SJCRH30 (cell line): Measurements from ENCODE around the gene ARL14EPL. TPM values are rescaled to one million over a fixed set of nuclear protein-coding genes. Genes with fewer than 3 reads are reported as not detected.

Experiments
- DNase-seq, 2 experiments: peaks; one replicate each; pipeline ENCODE4 v3.0.0-alpha.2; 2015 to 2020
- H3K27ac ChIP-seq: fragments of 250-450 bp; sonication (Bioruptor Pico); 2 replicates; pipeline ENCODE4 v1.5.1; 2020; ENCODE audit warnings: mild to moderate bottlenecking, moderate library complexity
- H3K27me3 ChIP-seq: fragments of 250-450 bp; sonication (Bioruptor Pico); 2 replicates; pipeline ENCODE4 v1.5.1; 2020; ENCODE audit warnings: mild to moderate bottlenecking, moderate library complexity
- H3K36me3 ChIP-seq: fragments of 250-450 bp; sonication (Bioruptor Pico); 2 replicates; pipeline ENCODE4 v1.5.1; 2020; ENCODE audit warnings: mild to moderate bottlenecking, moderate library complexity
- H3K4me1 ChIP-seq: fragments of 250-450 bp; sonication (Bioruptor Pico); 2 replicates; pipeline ENCODE4 v1.5.1; 2020; ENCODE audit warnings: mild to moderate bottlenecking, moderate library complexity
- H3K4me3 ChIP-seq: fragments of 250-450 bp; sonication (Bioruptor Pico); 2 replicates; pipeline ENCODE4 v1.5.1; 2020; ENCODE audit warnings: mild to moderate bottlenecking, moderate library complexity
- H3K9me3 ChIP-seq: fragments of 250-450 bp; sonication (Bioruptor Pico); replicated peaks from 2 replicates; pipeline ENCODE4 v1.5.1; 2020; ENCODE audit warnings: mild to moderate bottlenecking, moderate library complexity
- total RNA-seq: library from RNA; depleted of rRNA; stranded (reverse); fragments of >200 nt; shearing (Covaris generic); gene quantifications from 2 replicates; pipeline ENCODE4 v1.2.3, GENCODE V29; 2014

The ARL14EPL gene
- total RNA-seq, 1 experiment from 2014 or later, result 0.06 TPM

DNA sequence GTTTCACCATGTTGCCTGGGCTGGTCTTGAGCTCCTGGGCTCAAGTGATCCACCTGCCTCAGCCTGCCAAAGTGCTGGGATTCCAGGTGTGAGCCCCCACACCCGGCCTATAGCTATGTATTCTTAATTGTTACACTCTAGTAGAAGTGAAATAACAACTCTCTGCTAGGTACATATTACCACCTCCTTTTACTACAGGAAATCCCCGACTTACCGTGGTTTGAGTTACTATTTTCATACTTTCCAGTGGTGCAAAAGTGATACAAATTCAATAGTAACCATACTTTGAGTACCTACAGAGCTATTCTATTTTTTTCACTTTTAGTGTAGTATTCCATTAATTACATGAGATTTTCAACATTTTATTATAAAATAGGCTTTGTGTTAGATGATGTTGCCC is 719 bp downstream of the ARL14EPL start:
- DNase-seq, result no peak
- Histone ChIP-seq H3K27ac (no peak overlapping the region), H3K4me3 (no peak overlapping the region), H3K4me1 (peaks cover 12% of the 10 kb centered on the region), H3K27me3 (no peaks in the 10 kb centered on the region; the same call in 1 of the 2 replicates), H3K36me3 (no peaks in the 10 kb centered on the region), H3K9me3 (0 out of 2 replicates have a peak, but pooled peaks cover 2% of the 10 kb centered on the region)

GRCh38 chr5:116035123-116035522 is 2.9 kb downstream of the ARL14EPL start:
- no peak for DNase-seq
- Histone ChIP-seq H3K27me3 (no peaks in the 10 kb centered on the region; the same call in 1 of the 2 replicates), H3K27ac (no peak overlapping the region), H3K9me3 (no peaks in the 10 kb centered on the region), H3K4me3 (no peak overlapping the region), H3K4me1 (peaks cover 12% of the 10 kb centered on the region), H3K36me3 (no peaks in the 10 kb centered on the region)

GRCh38 chr5:116037236-116037822 is 5.1 kb downstream of the ARL14EPL start:
- H3K4me3 ChIP-seq, result no peak overlapping the region
- no peak for DNase-seq
- H3K9me3 ChIP-seq, result no peaks in the 10 kb centered on the region
- no peaks in the 10 kb centered on the region for H3K4me1 ChIP-seq
- H3K27me3 ChIP-seq, result no peaks in the 10 kb centered on the region; the same call in 1 of the 2 replicates
- no peak overlapping the region for H3K27ac ChIP-seq
- no peaks in the 10 kb centered on the region for H3K36me3 ChIP-seq

GRCh38 chr5:116038817-116039216 is 6.5 kb downstream of the ARL14EPL start:
- Histone ChIP-seq H3K27me3 (no peaks in the 10 kb centered on the region; the same call in 1 of the 2 replicates), H3K36me3 (no peaks in the 10 kb centered on the region), H3K9me3 (no peaks in the 10 kb centered on the region), H3K4me3 (no peak overlapping the region), H3K27ac (no peak overlapping the region), H3K4me1 (no peaks in the 10 kb centered on the region)
- no peak for DNase-seq

DNA sequence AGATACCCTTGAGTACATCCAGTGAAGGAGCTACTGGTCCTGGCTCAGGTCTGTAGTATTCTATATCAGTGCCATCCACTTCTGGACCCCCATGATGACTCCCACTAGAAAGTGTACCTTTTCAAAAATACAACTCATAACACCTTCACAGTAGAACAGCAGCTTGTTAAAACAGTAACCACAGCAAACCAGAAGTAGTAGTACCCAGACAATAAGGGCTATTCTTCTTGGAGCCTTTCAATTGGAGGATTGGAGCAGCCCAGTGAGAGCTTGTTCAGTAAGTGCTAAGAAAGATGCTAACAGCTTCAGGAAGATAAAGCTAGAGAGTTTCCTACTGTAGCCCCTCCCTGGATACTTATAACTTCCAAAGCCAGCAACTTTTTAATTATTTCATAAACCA is 10.1 kb downstream of the ARL14EPL start:
- Histone ChIP-seq H3K36me3 (no peaks in the 10 kb centered on the region), H3K4me3 (no peak overlapping the region), H3K9me3 (no peaks in the 10 kb centered on the region), H3K27me3 (no peaks in the 10 kb centered on the region), H3K27ac (no peak overlapping the region), H3K4me1 (peaks cover 17% of the 10 kb centered on the region)
- no peak for DNase-seq

- Histone ChIP-seq H3K4me1 (peaks cover 17% of the 10 kb centered on the region), H3K27ac (no peak overlapping the region), H3K36me3 (no peaks in the 10 kb centered on the region), H3K9me3 (no peaks in the 10 kb centered on the region), H3K27me3 (no peaks in the 10 kb centered on the region), H3K4me3 (no peak overlapping the region)
- DNase-seq, result no peak
Observed at GRCh38 chr5:116044073-116044472, 11.8 kb downstream of the ARL14EPL start.

DNA sequence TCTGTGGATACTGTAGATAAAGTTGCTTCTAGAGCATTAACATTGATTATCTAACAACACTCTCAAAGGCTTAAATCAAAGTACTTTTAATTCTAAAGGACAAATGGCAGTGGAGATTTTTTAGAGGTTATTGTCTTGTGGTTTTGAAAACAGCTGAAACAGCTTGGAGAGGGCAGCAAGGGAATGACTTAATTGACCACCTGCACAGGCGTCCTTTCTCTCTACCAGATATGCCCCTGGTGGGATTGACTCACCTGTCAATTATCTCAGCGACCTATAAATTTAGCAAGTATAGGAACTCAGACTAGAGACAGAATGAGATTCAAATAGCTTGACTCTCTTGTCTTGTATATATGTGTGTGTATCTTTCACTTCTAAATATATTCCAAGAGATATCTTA is 13.5 kb downstream of the ARL14EPL start:
- DNase-seq, result peak; percentile 36 to 64
- Histone ChIP-seq H3K4me1 (peaks cover 17% of the 10 kb centered on the region), H3K36me3 (no peaks in the 10 kb centered on the region), H3K4me3 (no peak overlapping the region), H3K27me3 (no peaks in the 10 kb centered on the region), H3K27ac (no peak overlapping the region), H3K9me3 (no peaks in the 10 kb centered on the region)

DNA sequence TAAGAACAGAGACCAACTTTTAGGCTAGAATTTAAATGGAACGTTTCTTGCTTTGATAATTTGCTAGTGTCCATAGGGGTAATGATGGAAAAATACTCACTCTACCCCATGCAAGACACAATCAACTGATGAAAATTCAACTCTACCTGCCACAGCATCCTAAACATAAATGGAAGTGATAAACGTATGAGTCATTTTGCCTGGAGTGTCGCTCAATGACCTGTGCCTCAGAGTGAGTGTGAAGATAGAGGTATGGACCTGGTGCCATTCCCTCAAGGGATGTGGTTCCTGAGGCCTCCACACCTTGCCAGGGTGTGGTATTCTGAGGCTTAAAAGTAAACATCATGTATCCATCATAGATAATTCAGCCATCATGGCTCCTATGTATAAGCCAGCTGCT is 14.0 kb downstream of the ARL14EPL start:
- DNase-seq, result no peak
- no peaks in the 10 kb centered on the region for H3K27me3 ChIP-seq
- H3K27ac ChIP-seq, result no peak overlapping the region
- H3K4me3 ChIP-seq, result no peak overlapping the region
- no peaks in the 10 kb centered on the region for H3K36me3 ChIP-seq
- H3K4me1 ChIP-seq, result peaks cover 17% of the 10 kb centered on the region
- H3K9me3 ChIP-seq, result no peaks in the 10 kb centered on the region

DNA sequence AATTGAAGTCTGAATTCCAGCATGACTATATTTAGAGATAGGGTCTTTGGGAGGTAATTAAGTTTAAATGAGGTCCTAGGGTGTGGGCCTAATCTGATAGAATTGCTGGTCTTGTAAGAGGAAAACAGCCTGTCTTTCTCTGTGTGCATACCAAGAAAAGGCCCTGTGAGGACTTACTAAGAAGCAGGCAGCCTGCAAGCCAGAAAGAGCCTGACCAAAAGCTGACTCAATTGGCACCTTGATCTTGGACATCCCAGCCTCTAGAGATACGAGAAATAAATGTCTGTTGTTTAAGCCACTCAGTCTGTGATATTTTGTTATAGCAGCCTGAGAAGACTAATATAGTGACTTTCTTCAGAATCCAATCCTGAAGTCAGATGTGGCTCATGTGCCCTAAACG is 14.6 kb downstream of the ARL14EPL start:
- H3K36me3 ChIP-seq, result no peaks in the 10 kb centered on the region
- H3K27me3 ChIP-seq, result no peaks in the 10 kb centered on the region
- no peak overlapping the region for H3K27ac ChIP-seq
- no peaks in the 10 kb centered on the region for H3K9me3 ChIP-seq
- no peak overlapping the region for H3K4me3 ChIP-seq
- no peak for DNase-seq
- H3K4me1 ChIP-seq, result peaks cover 17% of the 10 kb centered on the region

GRCh38 chr5:116058346-116058936 is 26.2 kb downstream of the ARL14EPL start:
- Histone ChIP-seq H3K36me3 (no peaks in the 10 kb centered on the region), H3K9me3 (no peaks in the 10 kb centered on the region), H3K27ac (no peak overlapping the region), H3K4me1 (peaks cover 4% of the 10 kb centered on the region; the same call in 1 of the 2 replicates), H3K27me3 (0 out of 2 replicates have a peak, but pooled peaks cover 2% of the 10 kb centered on the region), H3K4me3 (no peak overlapping the region)
- DNase-seq, result no peak

DNA sequence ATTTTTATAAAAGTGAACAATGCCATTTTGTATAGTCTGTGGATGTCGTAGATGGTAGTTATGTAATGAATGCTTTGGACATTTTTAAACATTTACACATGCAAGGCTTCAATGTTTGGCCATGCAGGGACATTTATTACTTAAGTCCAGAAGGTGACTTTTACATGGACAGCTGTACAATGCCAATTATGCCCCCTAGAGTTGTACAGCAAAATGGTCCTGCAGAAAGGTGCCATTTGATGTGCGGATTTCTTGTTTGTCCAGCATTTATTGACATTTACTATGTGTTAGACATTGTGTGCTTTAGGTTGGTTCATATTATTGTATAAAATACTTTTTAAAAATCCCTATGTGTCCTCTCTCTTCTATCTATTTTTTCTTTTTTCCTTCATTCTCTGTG is 30.1 kb downstream of the ARL14EPL start:
- 0 out of 2 replicates have a peak, but pooled peaks cover 2% of the 10 kb centered on the region for H3K27me3 ChIP-seq
- H3K4me1 ChIP-seq, result peaks cover 4% of the 10 kb centered on the region; the same call in 1 of the 2 replicates
- DNase-seq, result no peak
- H3K36me3 ChIP-seq, result no peaks in the 10 kb centered on the region
- no peaks in the 10 kb centered on the region for H3K9me3 ChIP-seq
- H3K27ac ChIP-seq, result no peak overlapping the region
- no peak overlapping the region for H3K4me3 ChIP-seq

DNA sequence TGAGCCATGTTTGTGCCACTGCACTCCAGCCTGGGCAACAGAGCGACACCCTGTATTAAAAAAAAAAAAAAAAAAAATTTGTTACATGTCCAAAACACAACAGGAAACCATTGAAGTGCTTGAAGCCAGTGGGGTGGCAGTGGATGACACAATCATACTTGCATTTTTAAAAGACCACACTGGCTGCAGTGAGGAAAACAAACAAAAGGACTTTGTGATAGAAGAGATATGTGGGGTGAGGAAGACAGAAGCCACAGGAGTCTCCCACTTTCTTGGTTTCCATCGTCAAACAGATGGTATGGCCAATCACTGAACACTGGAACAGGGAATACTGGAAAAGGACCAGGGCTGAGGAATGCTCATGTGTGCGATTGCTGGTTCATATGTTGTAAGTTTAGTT is 31.7 kb downstream of the ARL14EPL start:
- Histone ChIP-seq H3K4me3 (no peak overlapping the region), H3K27me3 (0 out of 2 replicates have a peak, but pooled peaks cover 2% of the 10 kb centered on the region), H3K9me3 (no peaks in the 10 kb centered on the region), H3K27ac (no peak overlapping the region), H3K4me1 (peaks cover 4% of the 10 kb centered on the region; the same call in 1 of the 2 replicates), H3K36me3 (no peaks in the 10 kb centered on the region)
- peak; percentile 53 to 69 for DNase-seq

GRCh38 chr5:116068028-116068632 is 35.9 kb downstream of the ARL14EPL start:
- no peaks in the 10 kb centered on the region; the same call in 1 of the 2 replicates for H3K4me1 ChIP-seq
- DNase-seq, result peak; percentile 33 to 79
- no peaks in the 10 kb centered on the region for H3K27me3 ChIP-seq

GRCh38 chr5:116071211-116071610 is 38.9 kb downstream of the ARL14EPL start:
- H3K36me3 ChIP-seq, result no peaks in the 10 kb centered on the region
- no peak for DNase-seq
- H3K27me3 ChIP-seq, result no peaks in the 10 kb centered on the region
- H3K4me3 ChIP-seq, result no peak overlapping the region
- no peaks in the 10 kb centered on the region for H3K9me3 ChIP-seq
- no peak overlapping the region for H3K27ac ChIP-seq
- peaks cover 7% of the 10 kb centered on the region for H3K4me1 ChIP-seq

More at GRCh38 chr5:116068028-116068632, 35.9 kb downstream of the ARL14EPL start:
- H3K4me3 ChIP-seq, result no peak overlapping the region
- H3K36me3 ChIP-seq, result no peaks in the 10 kb centered on the region
- H3K27ac ChIP-seq, result no peak overlapping the region
- no peaks in the 10 kb centered on the region for H3K9me3 ChIP-seq

- no peaks in the 10 kb centered on the region for H3K9me3 ChIP-seq
- no peak overlapping the region for H3K4me3 ChIP-seq
- H3K4me1 ChIP-seq, result peaks cover 7% of the 10 kb centered on the region
- no peaks in the 10 kb centered on the region for H3K36me3 ChIP-seq
- H3K27me3 ChIP-seq, result no peaks in the 10 kb centered on the region
- peak; percentile 63 to 80 for DNase-seq
- H3K27ac ChIP-seq, result peak overlapping the region; percentile 31
Observed at GRCh38 chr5:116075191-116075831, 43.0 kb downstream of the ARL14EPL start.
